ENCODE data around the gene SMCO2. TPM values are rescaled to one million over a fixed set of nuclear protein-coding genes. Genes with fewer than 3 reads are reported as not detected.

The SMCO2 gene
- total RNA-seq, 2 donors from 2014 or later: 0.31 to 1.0 TPM

- peak overlapping the region; percentile 83 for H3K27ac Mint-ChIP-seq
- H3K9me3 ChIP-seq (ENCODE audit: control insufficient read depth, low read length): no peaks in the 10 kb centered on the region
- 49 to 71% methylated on average over 4 of the region's 4 CpGs for WGBS, 2 experiments (ENCODE audit: insufficient coverage in 1 of 2, insufficient read length in 1 of 2)
- peak overlapping the region; percentile 59 for H3K4me3 ChIP-seq (ENCODE audit: low read length)
- no peak overlapping the region for H3K27ac ChIP-seq (ENCODE audit: low read depth, low read length)
- no peaks in the 10 kb centered on the region for H3K27me3 Mint-ChIP-seq (ENCODE audit: insufficient read depth)
- peaks cover 3% of the 10 kb centered on the region for H3K36me3 Mint-ChIP-seq (ENCODE audit: low read depth)
- H3K9me3 Mint-ChIP-seq: no peaks in the 10 kb centered on the region
- peaks cover 4% of the 10 kb centered on the region for H3K36me3 ChIP-seq (ENCODE audit: control insufficient read depth, insufficient read depth, low read length)
- H3K4me3 Mint-ChIP-seq: peak overlapping the region; percentile 5
- TF ChIP-seq CTCF (conservative IDR thresholded peaks at IDR 0.05): no peak
- H3K27me3 ChIP-seq (ENCODE audit: control insufficient read depth, insufficient read depth, low read length, poor library complexity, severe bottlenecking): no peaks in the 10 kb centered on the region
- peaks cover 45% of the 10 kb centered on the region for H3K4me1 Mint-ChIP-seq
- no peak overlapping the region for H3K9ac ChIP-seq (ENCODE audit: extremely low read depth, low read length, poor library complexity, severe bottlenecking)
- peak; percentile 67 for DNase-seq
- peaks cover 15% of the 10 kb centered on the region for H3K4me1 ChIP-seq (ENCODE audit: control insufficient read depth, insufficient read depth, low read length)
Observed at GRCh38 chr12:27521981-27522380, 75.4 kb downstream of the SMCO2 start.

GRCh38 chr12:27523305-27523641 is 76.7 kb downstream of the SMCO2 start:
- no peaks in the 10 kb centered on the region for H3K27me3 ChIP-seq (ENCODE audit: control insufficient read depth, insufficient read depth, low read length, poor library complexity, severe bottlenecking)
- WGBS, 2 experiments (ENCODE audit: insufficient coverage in 1 of 2, insufficient read length in 1 of 2): 8 to 11% methylated on average over 2 to 6 of the region's 6 CpGs
- H3K4me1 Mint-ChIP-seq: peaks cover 49% of the 10 kb centered on the region
- peaks cover 15% of the 10 kb centered on the region for H3K4me1 ChIP-seq (ENCODE audit: control insufficient read depth, insufficient read depth, low read length)
- H3K4me3 ChIP-seq (ENCODE audit: low read length): peak overlapping the region; percentile 93
- H3K9ac ChIP-seq (ENCODE audit: extremely low read depth, low read length, poor library complexity, severe bottlenecking): peak overlapping the region; percentile 86
- DNase-seq: no peak
- H3K9me3 Mint-ChIP-seq: no peaks in the 10 kb centered on the region
- peaks cover 9% of the 10 kb centered on the region for H3K36me3 ChIP-seq (ENCODE audit: control insufficient read depth, insufficient read depth, low read length)
- peak overlapping the region; percentile 78 for H3K27ac ChIP-seq (ENCODE audit: low read depth, low read length)
- no peaks in the 10 kb centered on the region for H3K9me3 ChIP-seq (ENCODE audit: control insufficient read depth, low read length)
- peak overlapping the region; percentile 87 for H3K4me3 Mint-ChIP-seq
- TF ChIP-seq CTCF (conservative IDR thresholded peaks at IDR 0.05): no peak
- H3K36me3 Mint-ChIP-seq (ENCODE audit: low read depth): peaks cover 11% of the 10 kb centered on the region
- H3K27me3 Mint-ChIP-seq (ENCODE audit: insufficient read depth): no peaks in the 10 kb centered on the region
- peak overlapping the region; percentile 99 for H3K27ac Mint-ChIP-seq

DNA sequence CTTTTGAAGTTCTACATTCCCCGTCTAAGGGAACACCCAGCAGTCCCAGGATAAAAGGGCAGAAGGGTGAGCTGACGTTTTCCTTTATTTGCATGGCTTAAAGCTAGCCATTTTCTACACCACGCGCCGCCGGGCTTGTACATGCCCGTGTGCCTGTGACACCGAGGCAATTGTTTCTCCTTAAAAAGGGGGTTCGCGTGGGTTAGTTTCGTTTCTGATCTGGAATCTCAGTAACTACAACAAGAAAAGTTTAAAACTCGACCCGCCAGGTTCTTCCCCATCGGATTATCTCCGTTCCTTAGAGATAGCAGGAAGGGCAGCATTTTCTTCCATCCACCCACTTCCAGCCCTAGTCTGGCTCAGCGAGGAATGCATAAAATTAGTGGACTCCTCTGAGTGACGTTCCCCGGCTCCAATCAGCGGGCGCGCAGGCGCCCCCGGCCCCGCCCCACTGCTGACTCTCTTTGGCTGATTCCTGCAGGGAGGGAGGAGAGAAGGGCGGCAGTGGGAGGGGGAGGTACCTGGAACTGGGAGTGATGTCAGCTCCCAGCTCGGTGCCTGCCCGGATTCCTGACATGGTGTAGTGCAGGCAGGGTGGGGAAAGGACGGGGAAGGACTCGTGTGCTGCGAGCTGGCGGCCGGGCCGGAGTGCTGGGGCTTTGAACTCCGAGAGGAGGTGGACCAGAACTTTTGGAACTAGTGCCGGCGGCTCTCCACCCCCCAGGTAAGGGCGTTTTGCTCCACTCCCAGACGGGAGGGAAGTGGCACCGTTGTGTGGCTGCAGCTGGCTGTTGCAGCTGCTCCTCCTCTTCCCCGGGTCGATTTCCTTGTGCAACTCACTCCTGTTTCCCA is 77.3 kb downstream of the SMCO2 start, which contains the start of gene PPFIBP1:
Gene PPFIBP1, plus strand, starts transcription at position 565 of the 852 bp plus-strand sequence. CDS start 109,191 bp downstream, outside the sequence.
- H3K4me1 ChIP-seq (ENCODE audit: control insufficient read depth, insufficient read depth, low read length): peaks cover 15% of the 10 kb centered on the region
- no peaks in the 10 kb centered on the region for H3K27me3 Mint-ChIP-seq (ENCODE audit: insufficient read depth)
- H3K27me3 ChIP-seq (ENCODE audit: control insufficient read depth, insufficient read depth, low read length, poor library complexity, severe bottlenecking): no peaks in the 10 kb centered on the region
- H3K9me3 ChIP-seq (ENCODE audit: control insufficient read depth, low read length): no peaks in the 10 kb centered on the region
- DNase-seq: peak; percentile 100
- peak within 1 kb of the TSS; percentile 93 for H3K4me3 ChIP-seq (ENCODE audit: low read length)
- H3K4me1 Mint-ChIP-seq: peaks cover 48% of the 10 kb centered on the region
- peak within 1 kb of the TSS; percentile 86 for H3K9ac ChIP-seq (ENCODE audit: extremely low read depth, low read length, poor library complexity, severe bottlenecking)
- peak; percentile 60 for TF ChIP-seq CTCF (conservative IDR thresholded peaks at IDR 0.05)
- H3K4me3 Mint-ChIP-seq: peak within 1 kb of the TSS; percentile 87
- H3K36me3 ChIP-seq (ENCODE audit: control insufficient read depth, insufficient read depth, low read length): peaks cover 9% of the 10 kb centered on the region
- peaks cover 14% of the 10 kb centered on the region for H3K36me3 Mint-ChIP-seq (ENCODE audit: low read depth)
- H3K9me3 Mint-ChIP-seq: no peaks in the 10 kb centered on the region
- H3K27ac ChIP-seq (ENCODE audit: low read depth, low read length): peak within 1 kb of the TSS; percentile 78
- WGBS, 2 experiments (ENCODE audit: insufficient coverage in 1 of 2, insufficient read length in 1 of 2): 0 to 1% methylated on average over 20 to 40 of the region's 41 CpGs
- H3K27ac Mint-ChIP-seq: peak within 1 kb of the TSS; percentile 99

Data from endodermal cell (in vitro differentiated cells).